ENCODE results near the gene HENMT1. TPM values are rescaled to one million over a fixed set of nuclear protein-coding genes. Genes with fewer than 3 reads are reported as not detected.

The HENMT1 gene
- total and polyA plus RNA-seq, 2 experiments from 2014 or later = 3.8 to 4.7 TPM

GRCh38 chr1:108628665-108629064, 32.2 kb downstream of the HENMT1 start:
- no peaks in the 10 kb centered on the region for H3K4me1 ChIP-seq (ENCODE audit: insufficient read depth)
- H2AFZ ChIP-seq = no peak overlapping the region
- H3K4me2 ChIP-seq = no peak overlapping the region
- H3K4me3 ChIP-seq = no peak overlapping the region
- H3K27me3 ChIP-seq = no peaks in the 10 kb centered on the region
- no peaks in the 10 kb centered on the region for H3K9me3 ChIP-seq (ENCODE audit: low read depth)
- no peaks in the 10 kb centered on the region for H3K9me2 ChIP-seq (replicated peaks; ENCODE audit: insufficient read depth)
- H3K79me2 ChIP-seq = no peaks in the 10 kb centered on the region
- no peak for TF ChIP-seq CTCF (IDR thresholded peaks at IDR 0.05; ENCODE audit: poor library complexity)
- TF ChIP-seq EZH2phosphoT487 (IDR thresholded peaks at IDR 0.05; ENCODE audit: low read depth, severe bottlenecking, unreplicated experiment) = no peak
- no peak for TF ChIP-seq EZH2 (IDR thresholded peaks at IDR 0.05; ENCODE audit: borderline replicate concordance)
- H3K36me3 ChIP-seq (replicated peaks; ENCODE audit: insufficient read depth, low read depth) = no peaks in the 10 kb centered on the region
- no peak for DNase-seq (ENCODE audit: low spot score)
- 98% methylated on average over 2 of the region's 2 CpGs for WGBS (ENCODE audit: low lambda C conversion rate, missing lambda C conversion rate)
- no peaks in the 10 kb centered on the region for H4K20me1 ChIP-seq (ENCODE audit: insufficient read depth, poor library complexity, severe bottlenecking)
- H3K27ac ChIP-seq = no peak overlapping the region

- WGBS (ENCODE audit: low lambda C conversion rate, missing lambda C conversion rate) = 88% methylated on average over 3 of the region's 3 CpGs
- no peak for DNase-seq (ENCODE audit: low spot score)
Observed at GRCh38 chr1:108627951-108628350, 32.9 kb downstream of the HENMT1 start.

GRCh38 chr1:108627256-108627655, 33.6 kb downstream of the HENMT1 start:
- DNase-seq (ENCODE audit: low spot score) = no peak
- Histone ChIP-seq H3K9me3 (ENCODE audit: low read depth) (no peaks in the 10 kb centered on the region), H3K9me2 (replicated peaks; ENCODE audit: insufficient read depth) (no peaks in the 10 kb centered on the region), H3K4me2 (no peak overlapping the region), H3K27me3 (no peaks in the 10 kb centered on the region), H2AFZ (no peak overlapping the region), H3K36me3 (replicated peaks; ENCODE audit: insufficient read depth, low read depth) (no peaks in the 10 kb centered on the region), H3K27ac (no peak overlapping the region), H3K4me1 (ENCODE audit: insufficient read depth) (no peaks in the 10 kb centered on the region), H3K4me3 (no peak overlapping the region), H4K20me1 (ENCODE audit: insufficient read depth, poor library complexity, severe bottlenecking) (no peaks in the 10 kb centered on the region), H3K79me2 (no peaks in the 10 kb centered on the region)
- WGBS (ENCODE audit: low lambda C conversion rate, missing lambda C conversion rate) = 93% methylated on average over 1 of the region's 1 CpG
- TF ChIP-seq EZH2 (IDR thresholded peaks at IDR 0.05; ENCODE audit: borderline replicate concordance) (no peak), CTCF (IDR thresholded peaks at IDR 0.05; ENCODE audit: poor library complexity) (no peak), EZH2phosphoT487 (IDR thresholded peaks at IDR 0.05; ENCODE audit: low read depth, severe bottlenecking, unreplicated experiment) (no peak)

More at GRCh38 chr1:108627951-108628350, 32.9 kb downstream of the HENMT1 start:
- Histone ChIP-seq H3K4me1 (ENCODE audit: insufficient read depth) (no peaks in the 10 kb centered on the region), H2AFZ (no peak overlapping the region), H3K9me3 (ENCODE audit: low read depth) (no peaks in the 10 kb centered on the region), H3K4me3 (no peak overlapping the region), H3K9me2 (replicated peaks; ENCODE audit: insufficient read depth) (no peaks in the 10 kb centered on the region), H3K36me3 (replicated peaks; ENCODE audit: insufficient read depth, low read depth) (no peaks in the 10 kb centered on the region), H3K4me2 (no peak overlapping the region), H3K27ac (no peak overlapping the region), H3K79me2 (no peaks in the 10 kb centered on the region), H4K20me1 (ENCODE audit: insufficient read depth, poor library complexity, severe bottlenecking) (no peaks in the 10 kb centered on the region), H3K27me3 (no peaks in the 10 kb centered on the region)
- TF ChIP-seq EZH2 (IDR thresholded peaks at IDR 0.05; ENCODE audit: borderline replicate concordance) (no peak), EZH2phosphoT487 (IDR thresholded peaks at IDR 0.05; ENCODE audit: low read depth, severe bottlenecking, unreplicated experiment) (no peak), CTCF (IDR thresholded peaks at IDR 0.05; ENCODE audit: poor library complexity) (no peak)

- Histone ChIP-seq H3K9me3 (ENCODE audit: low read depth) (no peaks in the 10 kb centered on the region), H3K27ac (no peak overlapping the region), H3K36me3 (replicated peaks; ENCODE audit: insufficient read depth, low read depth) (no peaks in the 10 kb centered on the region), H2AFZ (no peak overlapping the region), H3K4me3 (no peak overlapping the region), H3K9me2 (replicated peaks; ENCODE audit: insufficient read depth) (no peaks in the 10 kb centered on the region), H3K4me2 (no peak overlapping the region), H4K20me1 (ENCODE audit: insufficient read depth, poor library complexity, severe bottlenecking) (no peaks in the 10 kb centered on the region), H3K4me1 (ENCODE audit: insufficient read depth) (no peaks in the 10 kb centered on the region), H3K79me2 (no peaks in the 10 kb centered on the region), H3K27me3 (no peaks in the 10 kb centered on the region)
- no peak for DNase-seq (ENCODE audit: low spot score)
- 27% methylated on average over 1 of the region's 1 CpG for WGBS (ENCODE audit: low lambda C conversion rate, missing lambda C conversion rate)
- no peak for TF ChIP-seq EZH2 (IDR thresholded peaks at IDR 0.05; ENCODE audit: borderline replicate concordance)
- TF ChIP-seq CTCF (IDR thresholded peaks at IDR 0.05; ENCODE audit: poor library complexity) = no peak
- no peak for TF ChIP-seq EZH2phosphoT487 (IDR thresholded peaks at IDR 0.05; ENCODE audit: low read depth, severe bottlenecking, unreplicated experiment)
Observed at GRCh38 chr1:108624069-108624468, 36.8 kb downstream of the HENMT1 start.
